Kidney (tissue), 14 donors: ENCODE measurements around the gene TMC6. TPM values are rescaled to one million over a fixed set of nuclear protein-coding genes. Genes with fewer than 3 reads are reported as not detected.

Experiments used
- DNase-seq, 5 donors: peaks; one replicate each; pipeline ENCODE4 v3.0.0-alpha.2; 2013 to 2020
- FAIRE-seq: peaks from 2 replicates; lab custom pipeline; 2012; peaks lifted over from hg19 to GRCh38; lab: Jason Lieb, UNC
- H3K27ac ChIP-seq, 2 donors: one replicate each; pipeline ENCODE4 v1.7.0; 2013; ENCODE audit warnings: low read depth in 2 of 2, low read length in 2 of 2, inconsistent platforms in 1 of 2
- H3K27me3 ChIP-seq: one replicate; pipeline ENCODE4 v1.7.1; 2013; ENCODE audit warnings: low read length, inconsistent platforms; ENCODE audit not compliant: control insufficient read depth, insufficient read depth
- H3K36me3 ChIP-seq, 3 donors: one replicate each; pipeline versions ENCODE4 v1.7.0 to v1.7.1; 2013; ENCODE audit warnings: low read length in 3 of 3, control low read depth in 1 of 3, inconsistent platforms in 1 of 3; ENCODE audit not compliant: insufficient read depth in 3 of 3, control insufficient read depth in 2 of 3
- H3K4me1 ChIP-seq, 3 donors: one replicate each; pipeline versions ENCODE4 v1.7.0 to v1.7.1; 2013; ENCODE audit warnings: low read length in 3 of 3, inconsistent platforms in 1 of 3, low read depth in 1 of 3; ENCODE audit not compliant: control insufficient read depth in 2 of 3, insufficient read depth in 2 of 3
- H3K4me3 ChIP-seq, 3 donors: one replicate each; pipeline versions ENCODE4 v1.7.0 to v1.8.1; 2013; ENCODE audit warnings: low read length in 3 of 3, control low read depth in 1 of 3, inconsistent platforms in 1 of 3
- H3K9ac ChIP-seq, 3 donors: one replicate each; pipeline versions ENCODE4 v1.7.0 to v1.7.1; 2013; ENCODE audit warnings: low read length in 3 of 3, control low read depth in 1 of 3, inconsistent platforms in 1 of 3
- H3K9me3 ChIP-seq, 3 donors: one replicate each; pipeline versions ENCODE4 v1.7.0 to v1.7.1; 2013; ENCODE audit warnings: low read length in 3 of 3, control low read depth in 1 of 3, inconsistent platforms in 1 of 3; ENCODE audit not compliant: control insufficient read depth in 2 of 3, insufficient read depth in 1 of 3
- CTCF ChIP-seq: IDR thresholded peaks from 3 replicates; pipeline ENCODE4 v1.5.1; 2012; ENCODE audit warnings: mild to moderate bottlenecking, moderate library complexity, borderline replicate concordance; ENCODE audit not compliant: insufficient read depth; ENCODE audit errors: extremely low read depth
- intact Hi-C: fragments of 100-400 bp; cut with DNase I; formaldehyde crosslinking; loops from one replicate; pipeline ENCODE4 v1.11.1; 2022
- polyA plus RNA-seq: library from polyadenylated mRNA; stranded (reverse); fragments of 350-450 nt; fragmentation: Illumina TruSeq; extraction: RNeasy Lipid Tissue Mini Kit (QIAGEN cat#74804); gene quantifications from one replicate; pipeline ENCODE4 v1.2.3, GENCODE V29; 2014; ENCODE audit warnings: low read depth, low replicate concordance; ENCODE audit not compliant: insufficient read depth
- total RNA-seq: library from RNA; stranded (reverse); fragmentation: NEBNext Ultra II Directional; extraction: Animal tissue kit (Norgen Biotek cat#: 25700); gene quantifications from one replicate; pipeline ENCODE4 v1.2.1, GENCODE V29; 2021
- donor health status: control.
- donor health status: control.
- donor health status: control.
- donor health status: control.
- donor health status: control.
- donor health status: DM: yes; HTN: yes; CAD: no.
- donor health status: Normal renal cell carcinoma (clear cell type).

TMC6 gene
- total and polyA plus RNA-seq, 2 donors from 2014 or later: 15.0 to 115 TPM

- Histone ChIP-seq H3K4me1 (peaks cover 0 to 4% (median 0%) of the 10 kb centered on the region in 3 donors), H3K27ac (no peak overlapping the region), H3K9me3 (no peaks in the 10 kb centered on the region), H3K27me3 (no peaks in the 10 kb centered on the region), H3K9ac (no peak overlapping the region), H3K36me3 (peaks cover 0 to 22% (median 15%) of the 10 kb centered on the region in 3 donors), H3K4me3 (no peak overlapping the region)
- TF ChIP-seq CTCF: no peak
- intact Hi-C loops: no loop called here
- DNase-seq: peak in 1 of 5 donors; percentile 57
- no peak for FAIRE-seq
These were observed 21.1 kb downstream of the TMC6 start for GRCh38 chr17:78107457-78107856.

GRCh38 chr17:78106211-78106610, 22.3 kb downstream of the TMC6 start:
- H3K4me1 ChIP-seq: peaks cover 0 to 2% (median 0%) of the 10 kb centered on the region in 3 donors
- H3K4me3 ChIP-seq: no peak overlapping the region
- no peak for TF ChIP-seq CTCF
- H3K27ac ChIP-seq: no peak overlapping the region
- no peaks in the 10 kb centered on the region for H3K9me3 ChIP-seq
- peak in 1 of 5 donors; percentile 63 for DNase-seq
- peaks cover 0 to 22% (median 17%) of the 10 kb centered on the region in 3 donors for H3K36me3 ChIP-seq
- intact Hi-C loops: no loop called here
- no peak for FAIRE-seq
- H3K9ac ChIP-seq: no peak overlapping the region
- H3K27me3 ChIP-seq: no peaks in the 10 kb centered on the region

- Histone ChIP-seq H3K27ac (no peak overlapping the region), H3K4me3 (no peak overlapping the region), H3K9ac (no peak overlapping the region), H3K27me3 (no peaks in the 10 kb centered on the region), H3K4me1 (peaks cover 0 to 2% (median 0%) of the 10 kb centered on the region in 3 donors), H3K9me3 (no peaks in the 10 kb centered on the region), H3K36me3 (peaks cover 0 to 22% (median 17%) of the 10 kb centered on the region in 3 donors)
- FAIRE-seq (no peak), DNase-seq (no peak)
- intact Hi-C loops: no loop called here
- TF ChIP-seq CTCF: no peak
These were observed 23.0 kb downstream of the TMC6 start for GRCh38 chr17:78105551-78105950.

GRCh38 chr17:78105101-78105500, 23.5 kb downstream of the TMC6 start:
- FAIRE-seq (no peak), DNase-seq (no peak)
- Histone ChIP-seq H3K27ac (no peak overlapping the region), H3K9me3 (no peaks in the 10 kb centered on the region), H3K9ac (no peak overlapping the region), H3K27me3 (no peaks in the 10 kb centered on the region), H3K4me1 (peaks cover 0 to 2% (median 0%) of the 10 kb centered on the region in 3 donors), H3K4me3 (no peak overlapping the region), H3K36me3 (peaks cover 0 to 22% (median 17%) of the 10 kb centered on the region in 3 donors)
- TF ChIP-seq CTCF: no peak
- intact Hi-C loops: no loop called here
